ENCODE results near the gene CACNA1F.

Gene CACNA1F

DNA sequence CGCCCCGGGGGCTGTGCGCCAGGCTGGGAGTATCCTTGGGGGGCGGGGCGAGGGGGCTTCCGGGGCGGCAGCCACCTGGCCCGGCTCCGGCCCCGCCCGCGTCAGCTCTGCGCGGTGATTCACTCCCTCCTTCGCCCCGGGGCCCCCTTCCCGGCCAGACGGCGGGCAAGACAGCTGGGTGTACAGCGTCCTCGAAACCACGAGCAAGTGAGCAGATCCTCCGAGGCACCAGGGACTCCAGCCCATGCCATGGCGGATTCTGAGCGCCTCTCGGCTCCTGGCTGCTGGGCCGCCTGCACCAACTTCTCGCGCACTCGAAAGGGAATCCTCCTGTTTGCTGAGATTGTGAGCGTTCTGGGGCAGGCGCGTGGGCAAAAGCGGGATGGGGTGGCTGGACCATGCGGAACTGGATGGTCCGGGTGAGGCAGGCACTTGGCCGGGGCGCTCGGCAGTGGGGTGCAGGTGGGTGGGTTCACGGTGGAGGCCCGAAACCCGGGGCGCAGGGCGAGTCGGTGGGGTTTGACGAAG lies 61.3 kb downstream of the CACNA1F start, which contains the start of gene PLP2:
Gene PLP2, plus strand, starts transcription at position 147 of the 528 bp plus-strand sequence. Its CDS starts 103 bp downstream, at position 250.
- peaks cover 25% of the 10 kb centered on the region for H3K4me1 Mint-ChIP-seq
- no peaks in the 10 kb centered on the region for H3K27me3 Mint-ChIP-seq
- DNase-seq (ENCODE audit: low spot score in 2 of 2), result peak in 1 of 2 donors; percentile 22
- peak within 1 kb of the TSS; percentile 86 for H3K27ac Mint-ChIP-seq (ENCODE audit: low read depth)
- H3K9me3 Mint-ChIP-seq, result no peaks in the 10 kb centered on the region
- peak within 1 kb of the TSS; percentile 91 for H3K4me3 Mint-ChIP-seq
- peaks cover 15% of the 10 kb centered on the region for H3K36me3 Mint-ChIP-seq (ENCODE audit: insufficient read depth)
- peak; percentile 35 for ATAC-seq (replicated peaks; ENCODE audit: extremely low read depth, poor library complexity, severe bottlenecking)

DNA sequence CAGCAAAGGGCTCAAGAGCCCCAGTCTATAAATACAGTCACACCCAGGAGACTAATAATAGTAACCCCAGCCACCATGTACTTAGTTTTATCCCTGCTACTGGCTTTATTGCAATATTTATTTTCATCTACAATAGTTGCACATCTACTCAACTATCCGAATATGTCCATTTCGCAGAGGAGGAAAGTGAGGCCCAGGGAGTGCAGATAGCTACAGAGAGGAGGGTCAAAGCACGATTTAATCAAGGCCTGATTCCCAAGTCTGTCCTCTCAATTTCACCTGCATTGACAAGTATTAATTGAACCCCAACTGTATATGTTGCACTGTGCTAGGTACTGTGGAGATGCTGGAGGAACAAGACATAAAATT lies 65.4 kb downstream of the CACNA1F start:
- peaks cover 5% of the 10 kb centered on the region for H3K36me3 Mint-ChIP-seq (ENCODE audit: insufficient read depth)
- peaks cover 31% of the 10 kb centered on the region for H3K4me1 Mint-ChIP-seq

DNA sequence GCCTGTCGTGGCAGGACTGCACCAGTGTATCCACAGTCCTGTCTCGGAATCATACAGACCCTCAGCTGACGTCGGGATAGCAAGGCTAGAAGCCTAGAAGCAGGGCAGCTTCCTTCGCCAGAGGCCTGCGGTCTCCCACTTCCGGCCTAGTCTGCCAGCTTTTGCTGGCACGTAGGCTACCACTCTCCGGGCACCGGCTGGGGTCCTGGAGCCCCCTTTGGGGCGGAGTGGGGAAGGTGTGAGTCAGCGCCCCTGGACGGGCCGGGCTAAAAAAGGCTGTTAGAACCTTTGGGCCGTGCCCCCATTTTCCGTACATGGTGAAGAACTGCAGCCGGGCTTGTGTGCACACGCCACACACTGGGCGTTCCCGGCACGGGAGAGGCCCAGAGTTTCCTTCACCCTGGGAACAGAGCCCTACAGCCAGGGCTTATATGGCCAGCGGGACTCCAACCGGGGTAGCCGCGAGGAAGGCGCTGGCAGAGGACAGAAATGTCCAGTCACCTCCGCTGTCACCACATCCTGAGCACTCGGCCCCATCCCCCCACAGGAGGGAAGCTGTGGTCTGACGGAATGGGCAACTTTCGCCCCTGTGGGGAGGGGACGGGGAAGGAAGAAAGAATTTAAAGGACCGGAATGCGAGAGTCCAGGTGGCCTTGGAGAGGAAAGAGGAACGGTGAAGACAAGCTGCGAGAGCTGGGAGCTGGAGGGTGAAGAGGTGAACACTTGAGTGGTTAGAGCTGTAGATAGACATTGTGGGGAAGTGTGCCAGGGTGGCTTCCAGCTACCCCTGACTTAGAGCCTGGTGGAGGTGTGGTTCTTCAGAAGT lies 66.0 kb downstream of the CACNA1F start:
- H3K36me3 Mint-ChIP-seq (ENCODE audit: insufficient read depth), result peaks cover 5% of the 10 kb centered on the region
- ATAC-seq (replicated peaks; ENCODE audit: extremely low read depth, poor library complexity, severe bottlenecking) (peak; percentile 26), DNase-seq (ENCODE audit: low spot score in 2 of 2) (peak; percentile 42 to 46)
- peak overlapping the region; percentile 91 for H3K27ac Mint-ChIP-seq (ENCODE audit: low read depth)
- peak overlapping the region; percentile 84 for H3K4me3 Mint-ChIP-seq
- H3K27me3 Mint-ChIP-seq, result no peaks in the 10 kb centered on the region
- H3K9me3 Mint-ChIP-seq, result no peaks in the 10 kb centered on the region
- peaks cover 30% of the 10 kb centered on the region for H3K4me1 Mint-ChIP-seq

More for the DNA sequence above, 65.4 kb downstream of the CACNA1F start:
- H3K27ac Mint-ChIP-seq (ENCODE audit: low read depth), result peak overlapping the region; percentile 91
- H3K9me3 Mint-ChIP-seq, result no peaks in the 10 kb centered on the region
- ATAC-seq (replicated peaks; ENCODE audit: extremely low read depth, poor library complexity, severe bottlenecking), result no peak
- peak overlapping the region; percentile 84 for H3K4me3 Mint-ChIP-seq
- H3K27me3 Mint-ChIP-seq, result no peaks in the 10 kb centered on the region
- DNase-seq (ENCODE audit: low spot score in 2 of 2), result no peak

DNA sequence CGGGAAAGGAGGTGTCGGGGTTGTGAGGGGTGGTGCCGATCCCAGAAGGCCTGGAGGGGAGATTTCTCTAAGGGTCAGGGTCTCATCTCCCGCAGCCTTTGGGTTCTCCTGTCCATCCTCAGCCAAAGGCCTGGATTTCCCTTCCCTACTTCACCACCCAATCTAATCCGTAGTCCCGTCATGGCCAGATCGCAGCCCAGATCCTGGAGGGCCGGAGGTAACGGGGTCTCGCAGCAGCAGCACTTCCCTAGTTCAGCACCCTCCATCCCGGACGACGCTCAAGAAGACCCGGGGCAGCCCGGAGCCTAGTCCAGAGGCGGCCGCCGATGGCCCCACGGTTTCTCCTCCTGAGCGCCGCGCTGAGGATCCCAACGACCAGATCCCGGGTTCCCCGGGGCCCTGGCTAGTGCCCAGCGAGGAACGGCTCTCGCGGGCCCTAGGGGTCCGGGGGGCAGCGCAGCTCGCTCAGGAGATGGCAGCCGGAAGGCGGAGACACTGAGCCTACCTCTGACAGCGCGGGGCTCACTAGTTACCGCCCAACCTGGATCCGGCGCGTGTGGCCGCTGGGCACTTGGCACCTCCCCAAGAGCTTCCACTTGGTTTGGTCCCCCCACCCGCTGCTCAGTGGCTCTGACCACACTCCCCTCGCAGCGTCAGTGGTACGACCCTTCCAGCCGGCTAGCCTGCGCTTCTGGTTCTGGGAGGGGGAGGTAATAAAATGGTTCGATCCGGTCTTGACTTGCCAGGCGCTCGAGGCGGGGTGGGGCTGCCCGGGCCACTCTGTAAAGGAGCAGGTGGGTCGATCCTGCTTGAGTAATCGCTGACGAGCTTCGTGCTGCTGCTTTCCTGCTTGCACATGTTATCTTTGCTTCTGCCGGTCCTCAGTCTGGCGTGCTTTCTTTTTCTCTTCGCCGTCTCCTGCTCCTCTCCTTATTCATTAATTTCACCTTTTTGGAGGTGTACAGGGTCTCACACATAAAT lies 66.9 kb downstream of the CACNA1F start:
- Mint-ChIP-seq H3K9me3 (no peaks in the 10 kb centered on the region), H3K4me1 (peaks cover 30% of the 10 kb centered on the region), H3K27me3 (no peaks in the 10 kb centered on the region), H3K27ac (ENCODE audit: low read depth) (peak overlapping the region; percentile 91), H3K4me3 (peak overlapping the region; percentile 84), H3K36me3 (ENCODE audit: insufficient read depth) (peaks cover 5% of the 10 kb centered on the region)
- ATAC-seq (replicated peaks; ENCODE audit: extremely low read depth, poor library complexity, severe bottlenecking), result peak; percentile 73
- DNase-seq (ENCODE audit: low spot score in 2 of 2), result peak; percentile 47 to 70

DNA sequence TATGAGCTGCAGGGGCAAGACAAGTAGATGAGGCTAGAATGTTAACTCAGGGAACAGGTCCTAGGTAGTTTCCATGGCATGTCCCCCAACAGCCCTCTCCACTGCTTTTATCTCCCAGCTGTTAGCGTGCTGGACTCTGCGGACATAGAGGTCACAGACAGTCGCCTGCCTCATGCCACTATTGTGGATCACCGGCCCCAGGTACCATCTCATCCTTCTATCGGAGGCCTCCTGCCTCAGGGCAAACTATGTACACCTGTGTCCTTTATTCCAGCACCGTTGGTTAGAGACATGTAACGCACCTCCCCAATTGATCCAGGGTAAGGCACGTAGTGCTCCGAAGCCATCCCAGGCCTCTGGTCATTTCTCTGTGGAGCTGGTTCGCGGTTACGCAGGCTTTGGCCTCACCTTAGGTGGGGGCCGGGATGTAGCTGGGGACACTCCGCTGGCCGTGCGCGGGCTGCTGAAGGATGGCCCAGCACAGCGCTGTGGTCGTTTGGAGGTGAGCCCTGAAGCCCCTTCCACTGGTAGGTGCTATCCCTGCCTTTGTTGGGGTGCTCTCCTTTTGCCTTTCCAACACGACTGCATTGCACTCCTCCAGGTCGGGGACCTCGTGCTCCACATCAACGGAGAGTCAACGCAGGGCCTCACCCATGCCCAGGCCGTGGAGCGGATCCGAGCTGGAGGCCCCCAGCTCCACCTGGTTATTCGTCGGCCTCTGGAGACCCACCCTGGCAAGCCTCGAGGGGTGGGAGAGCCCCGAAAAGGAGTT lies 68.4 kb downstream of the CACNA1F start:
- Mint-ChIP-seq H3K4me3 (peak overlapping the region; percentile 84), H3K9me3 (no peaks in the 10 kb centered on the region), H3K4me1 (peaks cover 30% of the 10 kb centered on the region), H3K27ac (ENCODE audit: low read depth) (no peak overlapping the region), H3K27me3 (no peaks in the 10 kb centered on the region), H3K36me3 (ENCODE audit: insufficient read depth) (peaks cover 5% of the 10 kb centered on the region)
- no peak for DNase-seq (ENCODE audit: low spot score in 2 of 2)
- ATAC-seq (replicated peaks; ENCODE audit: extremely low read depth, poor library complexity, severe bottlenecking), result no peak

DNA sequence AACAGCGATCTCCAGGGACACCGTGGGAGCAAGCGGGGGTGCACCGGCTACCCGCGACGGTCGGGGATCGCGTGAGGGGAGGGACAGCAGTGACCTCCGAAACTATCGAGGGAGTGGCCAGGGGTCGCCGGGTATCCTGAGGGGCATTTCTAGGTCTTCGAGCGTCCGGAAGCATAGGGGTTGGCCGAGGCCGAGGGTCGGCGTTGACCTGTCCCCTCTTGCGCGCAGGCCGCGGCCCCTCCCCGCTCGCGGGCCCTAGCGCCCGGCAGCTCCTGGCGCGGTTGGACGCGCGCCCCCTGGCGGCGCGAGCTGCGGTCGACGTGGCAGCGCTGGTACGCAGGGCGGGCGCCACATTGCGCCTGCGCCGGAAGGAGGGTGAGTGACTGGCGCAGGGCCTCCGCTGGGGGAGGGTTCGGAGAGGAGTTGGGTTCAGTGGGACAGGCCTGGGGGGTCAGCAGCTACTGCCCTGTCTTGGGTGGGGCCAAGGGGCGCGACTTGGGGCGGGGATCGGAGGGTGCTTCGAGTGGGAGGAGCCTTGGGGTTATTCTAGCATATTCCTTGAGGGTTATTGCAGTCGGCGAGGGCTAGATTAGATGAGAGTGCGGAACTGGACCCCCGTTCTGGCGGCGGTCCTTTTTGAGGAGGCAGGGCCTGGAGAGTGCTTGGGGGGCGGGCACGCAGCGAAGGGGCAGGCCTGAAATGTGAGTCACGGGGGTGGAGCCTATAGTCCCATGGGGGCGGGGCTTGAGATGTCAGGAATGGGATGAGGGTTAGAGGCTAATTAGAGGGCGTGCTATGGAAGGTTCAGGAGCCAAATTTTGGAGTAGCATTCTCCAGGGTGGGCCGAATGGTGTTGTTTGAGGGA lies 69.4 kb downstream of the CACNA1F start:
- Mint-ChIP-seq H3K27me3 (no peaks in the 10 kb centered on the region), H3K27ac (ENCODE audit: low read depth) (peak overlapping the region; percentile 91), H3K36me3 (ENCODE audit: insufficient read depth) (peaks cover 5% of the 10 kb centered on the region), H3K4me1 (peaks cover 30% of the 10 kb centered on the region), H3K9me3 (no peaks in the 10 kb centered on the region), H3K4me3 (peak overlapping the region; percentile 74)
- ATAC-seq (replicated peaks; ENCODE audit: extremely low read depth, poor library complexity, severe bottlenecking) (peak; percentile 45), DNase-seq (ENCODE audit: low spot score in 2 of 2) (peak; percentile 64 to 70)

DNA sequence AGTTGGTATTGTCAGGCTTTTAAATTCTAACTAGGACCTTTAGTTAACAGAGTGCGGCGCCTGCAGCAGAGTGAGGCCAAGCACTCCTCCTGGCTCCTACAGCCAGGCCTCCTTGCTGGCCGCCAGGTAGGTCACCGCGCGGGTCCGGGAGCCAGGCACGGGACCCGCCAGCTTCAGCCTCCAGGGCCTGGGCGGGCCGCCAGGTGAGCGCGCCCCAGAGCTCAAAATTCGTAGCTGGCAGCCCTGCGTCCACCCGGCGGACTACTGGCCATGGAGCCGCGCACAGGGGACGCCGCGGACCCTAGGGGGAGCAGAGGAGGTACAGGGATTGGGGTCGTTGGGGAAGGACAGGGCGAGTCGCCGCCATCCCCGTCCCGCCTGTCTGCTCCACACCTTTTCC lies 70.5 kb downstream of the CACNA1F start, which contains the start of gene MAGIX:
Gene MAGIX, plus strand, starts transcription at position 139 of the 400 bp plus-strand sequence. Its CDS starts 132 bp downstream, at position 271.
- no peaks in the 10 kb centered on the region for H3K27me3 Mint-ChIP-seq
- peak within 1 kb of the TSS; percentile 74 for H3K4me3 Mint-ChIP-seq
- H3K27ac Mint-ChIP-seq (ENCODE audit: low read depth), result peak within 1 kb of the TSS; percentile 91
- peaks cover 29% of the 10 kb centered on the region for H3K4me1 Mint-ChIP-seq
- H3K36me3 Mint-ChIP-seq (ENCODE audit: insufficient read depth), result peaks cover 3% of the 10 kb centered on the region
- ATAC-seq (replicated peaks; ENCODE audit: extremely low read depth, poor library complexity, severe bottlenecking) (no peak), DNase-seq (ENCODE audit: low spot score in 2 of 2) (no peak)
- H3K9me3 Mint-ChIP-seq, result no peaks in the 10 kb centered on the region

DNA sequence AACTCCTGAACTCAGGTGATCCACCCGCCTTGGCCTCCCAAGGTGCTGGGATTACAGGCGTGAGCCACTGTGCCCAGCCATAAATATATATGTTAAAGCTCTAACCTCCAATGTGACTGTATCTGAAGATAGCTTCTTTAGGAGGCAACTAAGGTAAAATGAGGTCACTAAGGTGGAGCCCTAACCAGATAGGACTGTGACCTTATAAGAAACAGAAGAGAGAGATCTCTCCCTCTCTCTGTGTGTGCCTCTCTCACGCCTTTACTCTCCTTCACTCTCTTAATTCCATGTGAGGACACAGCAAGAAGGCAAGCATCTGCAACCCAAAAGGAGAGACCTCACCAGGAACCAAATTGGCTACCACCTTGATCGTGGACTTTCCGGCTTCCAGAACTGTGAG lies 71.5 kb downstream of the CACNA1F start:
- Mint-ChIP-seq H3K4me1 (peaks cover 21% of the 10 kb centered on the region), H3K9me3 (no peaks in the 10 kb centered on the region)

DNA sequence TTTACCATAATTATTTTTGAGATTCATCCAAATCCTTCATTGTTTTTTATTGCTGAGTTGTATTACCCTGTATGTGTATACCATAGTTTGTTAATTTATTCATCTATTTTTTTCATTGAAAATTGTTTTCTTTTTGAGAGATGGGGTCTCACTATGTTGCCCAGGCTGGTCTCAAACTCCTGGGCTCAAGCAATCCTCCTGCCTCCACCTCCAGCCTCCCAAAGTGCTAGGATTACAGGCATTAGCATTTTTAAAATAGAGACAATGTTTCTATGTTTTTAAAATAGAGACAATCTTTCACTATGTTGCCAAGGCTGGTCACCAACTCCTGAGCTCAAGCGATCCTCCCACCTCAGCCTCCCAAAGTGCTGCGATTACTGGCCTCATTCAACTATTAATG lies 72.2 kb downstream of the CACNA1F start:
- Mint-ChIP-seq H3K27me3 (no peaks in the 10 kb centered on the region), H3K4me1 (peaks cover 20% of the 10 kb centered on the region), H3K36me3 (ENCODE audit: insufficient read depth) (peaks cover 9% of the 10 kb centered on the region), H3K9me3 (no peaks in the 10 kb centered on the region), H3K27ac (ENCODE audit: low read depth) (no peak overlapping the region), H3K4me3 (no peak overlapping the region)
- ATAC-seq (replicated peaks; ENCODE audit: extremely low read depth, poor library complexity, severe bottlenecking) (no peak), DNase-seq (ENCODE audit: low spot score in 2 of 2) (no peak)

More for the DNA sequence above, 71.5 kb downstream of the CACNA1F start:
- Mint-ChIP-seq H3K4me3 (no peak overlapping the region), H3K27me3 (no peaks in the 10 kb centered on the region), H3K27ac (ENCODE audit: low read depth) (no peak overlapping the region), H3K36me3 (ENCODE audit: insufficient read depth) (peaks cover 3% of the 10 kb centered on the region)
- ATAC-seq (replicated peaks; ENCODE audit: extremely low read depth, poor library complexity, severe bottlenecking) (no peak), DNase-seq (ENCODE audit: low spot score in 2 of 2) (no peak)

DNA sequence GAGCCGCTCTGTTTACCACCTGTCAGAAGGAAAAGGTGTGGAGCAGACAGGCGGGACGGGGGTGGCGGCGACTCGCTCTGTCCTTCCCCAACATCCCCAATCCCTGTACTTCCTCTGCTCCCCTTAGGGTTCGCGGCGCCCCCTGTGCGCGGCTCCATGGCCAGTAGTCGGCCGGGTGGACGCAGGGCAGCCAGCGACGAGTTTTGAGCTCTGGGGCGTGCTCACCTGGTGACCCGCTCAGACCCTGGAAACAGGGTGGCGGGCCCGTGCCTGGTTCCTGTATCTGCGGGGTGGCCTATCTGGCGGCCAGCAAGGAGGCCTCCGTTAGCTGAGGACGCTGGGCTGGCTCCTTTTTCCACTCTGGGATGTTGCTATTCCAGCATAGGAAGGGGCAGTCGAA lies 75.9 kb downstream of the CACNA1F start:
- ATAC-seq (replicated peaks; ENCODE audit: extremely low read depth, poor library complexity, severe bottlenecking), result no peak
- Mint-ChIP-seq H3K4me3 (no peak overlapping the region), H3K36me3 (ENCODE audit: insufficient read depth) (peaks cover 8% of the 10 kb centered on the region), H3K27me3 (no peaks in the 10 kb centered on the region), H3K9me3 (no peaks in the 10 kb centered on the region), H3K4me1 (peaks cover 17% of the 10 kb centered on the region), H3K27ac (ENCODE audit: low read depth) (no peak overlapping the region)
- DNase-seq (ENCODE audit: low spot score in 2 of 2), result no peak

Data from central memory CD8-positive, alpha-beta T cell (primary cell).